ENCODE data around the gene TSPAN10. TPM values are rescaled to one million over a fixed set of nuclear protein-coding genes. Genes with fewer than 3 reads are reported as not detected.

The TSPAN10 gene
- total and polyA plus RNA-seq, 2 of the 8 experiments (the other 6 are each of a cell fraction or from before 2014, with no cell fraction given), result 0.99 to 1.1 TPM

DNA sequence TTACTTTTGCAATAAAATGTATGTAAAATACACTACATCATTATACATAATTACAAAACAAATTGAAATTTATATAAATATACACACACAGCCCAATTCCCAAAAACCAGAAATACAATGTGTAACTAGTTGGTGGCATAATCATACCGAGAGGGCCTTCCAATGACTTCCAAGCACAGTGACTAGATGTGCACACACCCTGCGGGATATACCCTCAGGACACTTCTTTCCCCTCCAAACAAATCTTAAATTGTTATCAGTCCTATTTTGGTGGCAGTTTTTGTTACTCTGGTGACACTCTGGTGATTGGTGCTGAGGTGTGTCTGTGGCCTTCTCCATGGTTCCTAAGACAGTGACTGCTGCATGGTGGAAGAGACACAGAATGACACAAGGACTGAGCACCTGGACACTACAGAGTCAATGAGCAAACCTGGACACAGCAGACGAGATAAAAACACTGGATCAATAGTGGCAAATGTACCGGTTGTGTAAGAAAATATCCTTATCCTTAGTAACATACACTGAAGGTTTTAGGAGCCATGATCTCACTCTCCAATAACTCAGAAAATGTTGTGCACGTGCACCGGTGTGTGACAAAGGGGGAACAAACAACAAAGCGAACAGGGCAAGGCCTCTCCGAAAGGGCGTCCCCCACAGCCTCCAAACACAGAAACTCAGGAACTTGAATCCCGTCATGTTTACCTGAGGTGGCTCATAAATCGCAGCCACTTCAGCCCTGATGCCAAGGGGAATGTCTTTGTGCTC, 33.0 kb upstream of the TSPAN10 start (continued):
- TF ChIP-seq, protein P1, sequence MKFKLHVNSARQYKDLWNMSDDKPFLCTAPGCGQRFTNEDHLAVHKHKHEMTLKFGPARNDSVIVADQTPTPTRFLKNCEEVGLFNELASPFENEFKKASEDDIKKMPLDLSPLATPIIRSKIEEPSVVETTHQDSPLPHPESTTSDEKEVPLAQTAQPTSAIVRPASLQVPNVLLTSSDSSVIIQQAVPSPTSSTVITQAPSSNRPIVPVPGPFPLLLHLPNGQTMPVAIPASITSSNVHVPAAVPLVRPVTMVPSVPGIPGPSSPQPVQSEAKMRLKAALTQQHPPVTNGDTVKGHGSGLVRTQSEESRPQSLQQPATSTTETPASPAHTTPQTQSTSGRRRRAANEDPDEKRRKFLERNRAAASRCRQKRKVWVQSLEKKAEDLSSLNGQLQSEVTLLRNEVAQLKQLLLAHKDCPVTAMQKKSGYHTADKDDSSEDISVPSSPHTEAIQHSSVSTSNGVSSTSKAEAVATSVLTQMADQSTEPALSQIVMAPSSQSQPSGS (IDR thresholded peaks at IDR 0.05; ENCODE audit: low read length), result no peak

All from H1 (cell line).